Mesenchymal stem cell (in vitro differentiated cells and primary cell): ENCODE results near the gene SPATA3.
A peak's percentile ranks its signal among the peaks of the same experiment; 100 is the strongest.

Source experiments
- DNase-seq: peaks from one replicate; pipeline ENCODE4 v3.0.0-alpha.2; 2013
- H2AFZ ChIP-seq: one replicate; pipeline ENCODE4 v1.6.1; 2013; ENCODE audit warnings: low read depth, mild to moderate bottlenecking, control low read depth, inconsistent platforms, low read length, moderate library complexity
- H2AK5ac ChIP-seq: 2 replicates; pipeline ENCODE4 v1.6.1; 2013; ENCODE audit warnings: low read length, moderate library complexity, mild to moderate bottlenecking, inconsistent platforms; ENCODE audit not compliant: severe bottlenecking
- H2BK120ac ChIP-seq: one replicate; pipeline ENCODE4 v1.6.1; 2013; ENCODE audit warnings: low read depth, mild to moderate bottlenecking, inconsistent platforms, low read length, moderate library complexity
- H2BK12ac ChIP-seq, 2 experiments: one replicate each; pipeline ENCODE4 v1.6.1; 2013; ENCODE audit warnings: inconsistent platforms in 2 of 2, low read length in 2 of 2, mild to moderate bottlenecking in 2 of 2, moderate library complexity in 2 of 2, control low read depth in 1 of 2
- H2BK15ac ChIP-seq: one replicate; pipeline ENCODE4 v1.6.1; 2013; ENCODE audit warnings: mild to moderate bottlenecking, low read depth, inconsistent platforms; ENCODE audit not compliant: poor library complexity, severe bottlenecking
- H2BK5ac ChIP-seq: 2 replicates; pipeline ENCODE4 v1.6.1; 2013; ENCODE audit warnings: low read depth, mild to moderate bottlenecking, low read length, control low read depth, inconsistent platforms; ENCODE audit not compliant: poor library complexity, severe bottlenecking
- H3K14ac ChIP-seq, 2 experiments: one replicate each; pipeline ENCODE4 v1.6.1; 2013; ENCODE audit warnings: inconsistent platforms in 2 of 2, low read length in 2 of 2, control low read depth in 1 of 2, mild to moderate bottlenecking in 1 of 2, moderate library complexity in 1 of 2
- H3K18ac ChIP-seq, 2 experiments: one replicate each; pipeline ENCODE4 v1.6.1; 2013; ENCODE audit warnings: inconsistent platforms in 2 of 2, low read length in 2 of 2, control low read depth in 1 of 2, low read depth in 1 of 2, mild to moderate bottlenecking in 1 of 2
- H3K23ac ChIP-seq, 2 experiments: one replicate each; pipeline ENCODE4 v1.6.1; 2013; ENCODE audit warnings: inconsistent platforms in 2 of 2, low read length in 2 of 2, mild to moderate bottlenecking in 2 of 2, moderate library complexity in 2 of 2, control low read depth in 1 of 2
- H3K27ac ChIP-seq: 2 replicates; pipeline ENCODE4 v1.5.1; 2013; ENCODE audit warnings: mild to moderate bottlenecking, moderate library complexity, low read length, control low read depth, inconsistent platforms; ENCODE audit not compliant: poor library complexity, severe bottlenecking
- H3K27me3 ChIP-seq, 2 experiments: 2 replicates each; pipeline versions ENCODE4 v1.6.1 to v1.7.0; 2013; ENCODE audit warnings: low read length in 2 of 2, mild to moderate bottlenecking in 2 of 2, moderate library complexity in 2 of 2, control low read depth in 1 of 2, inconsistent platforms in 1 of 2; ENCODE audit not compliant: control insufficient read depth in 1 of 2, insufficient read depth in 1 of 2
- H3K36me3 ChIP-seq, 2 experiments: 2 replicates each; pipeline versions ENCODE4 v1.6.1 to v1.7.0; 2013; ENCODE audit warnings: low read length in 2 of 2, control low read depth in 1 of 2, inconsistent platforms in 1 of 2, low read depth in 1 of 2, mild to moderate bottlenecking in 1 of 2; ENCODE audit not compliant: insufficient read depth in 2 of 2, control insufficient read depth in 1 of 2
- H3K4ac ChIP-seq, 2 experiments: one replicate each; pipeline ENCODE4 v1.6.1; 2013; ENCODE audit warnings: inconsistent platforms in 2 of 2, low read length in 2 of 2, mild to moderate bottlenecking in 2 of 2, moderate library complexity in 2 of 2, control low read depth in 1 of 2, low read depth in 1 of 2
- H3K4me1 ChIP-seq: 2 replicates; pipeline ENCODE4 v1.6.1; 2013; ENCODE audit warnings: low read depth, low read length, control low read depth; ENCODE audit not compliant: control insufficient read depth, insufficient read depth
- H3K4me2 ChIP-seq: 2 replicates; pipeline ENCODE4 v1.6.1; 2013; ENCODE audit warnings: low read length, mild to moderate bottlenecking, inconsistent platforms; ENCODE audit not compliant: poor library complexity, severe bottlenecking
- H3K4me3 ChIP-seq, 2 experiments: 2 replicates each; pipeline versions ENCODE4 v1.5.1 to v1.7.0; 2013; ENCODE audit warnings: low read length in 2 of 2, mild to moderate bottlenecking in 2 of 2, control low read depth in 1 of 2, low read depth in 1 of 2; ENCODE audit not compliant: insufficient read depth in 1 of 2
- H3K79me1 ChIP-seq: replicated peaks from 2 replicates; pipeline ENCODE4 v1.6.1; 2013; ENCODE audit warnings: mild to moderate bottlenecking, control low read depth, low read length, inconsistent platforms; ENCODE audit not compliant: poor library complexity, severe bottlenecking
- H3K9ac ChIP-seq: 2 replicates; pipeline ENCODE4 v1.7.0; 2013; ENCODE audit warnings: mild to moderate bottlenecking, low read length, moderate library complexity
- H3K9me3 ChIP-seq: 2 replicates; pipeline ENCODE4 v1.7.0; 2013; ENCODE audit warnings: mild to moderate bottlenecking, low read length; ENCODE audit not compliant: control insufficient read depth
- H4K8ac ChIP-seq: one replicate; pipeline ENCODE4 v1.6.1; 2013; ENCODE audit warnings: inconsistent platforms, mild to moderate bottlenecking, low read length, moderate library complexity
- H4K91ac ChIP-seq: one replicate; pipeline ENCODE4 v1.6.1; 2013; ENCODE audit warnings: mild to moderate bottlenecking, low read length, inconsistent platforms
- WGBS: methylation state at CpG from one replicate; pipeline ENCODE4 v1.1.7; 2013; ENCODE audit warnings: mixed read lengths; 5-methylcytosine and 5-hydroxymethylcytosine counted together

Gene SPATA3

GRCh38 chr2:230976671-230977171, 19.2 kb upstream of the SPATA3 start:
- Histone ChIP-seq H2BK15ac (no peak overlapping the region), H4K91ac (no peak overlapping the region), H3K23ac (no peak overlapping the region), H3K4me2 (no peak overlapping the region), H3K9me3 (no peaks in the 10 kb centered on the region), H2BK12ac (no peak overlapping the region), H2AFZ (no peak overlapping the region), H3K27me3 (peaks cover 4 to 27% of the 10 kb centered on the region in 2 experiments), H3K36me3 (no peaks in the 10 kb centered on the region), H3K9ac (no peak overlapping the region), H2BK5ac (no peak overlapping the region), H3K14ac (no peak overlapping the region), H2AK5ac (no peak overlapping the region), H3K79me1 (no peaks in the 10 kb centered on the region), H3K4me1 (peaks cover 6% of the 10 kb centered on the region), H3K18ac (no peak overlapping the region), H4K8ac (no peak overlapping the region), H3K4ac (no peak overlapping the region), H3K27ac (no peak overlapping the region), H3K4me3 (no peak overlapping the region), H2BK120ac (no peak overlapping the region)
- WGBS: 80% methylated on average over 6 of the region's 6 CpGs
- no peak for DNase-seq

GRCh38 chr2:230980468-230980867, 15.5 kb upstream of the SPATA3 start:
- Histone ChIP-seq H3K79me1 (no peaks in the 10 kb centered on the region), H2BK15ac (no peak overlapping the region), H4K8ac (no peak overlapping the region), H2BK120ac (no peak overlapping the region), H3K9ac (no peak overlapping the region), H2BK5ac (no peak overlapping the region), H3K27ac (no peak overlapping the region), H3K4me2 (no peak overlapping the region), H3K9me3 (no peaks in the 10 kb centered on the region), H3K18ac (no peak overlapping the region), H3K23ac (no peak overlapping the region), H3K14ac (no peak overlapping the region), H3K4me1 (peaks cover 2% of the 10 kb centered on the region), H3K4me3 (no peak overlapping the region), H3K4ac (no peak overlapping the region), H2AFZ (no peak overlapping the region), H3K36me3 (no peaks in the 10 kb centered on the region), H2AK5ac (no peak overlapping the region), H3K27me3 (peaks cover 4 to 34% of the 10 kb centered on the region in 2 experiments), H2BK12ac (no peak overlapping the region), H4K91ac (no peak overlapping the region)
- WGBS: 79% methylated on average over 1 of the region's 1 CpG
- no peak for DNase-seq

GRCh38 chr2:230981704-230982103, 14.2 kb upstream of the SPATA3 start:
- H3K4me2 ChIP-seq: no peak overlapping the region
- H2BK5ac ChIP-seq: no peak overlapping the region
- peak overlapping the region in 1 of 2 experiments; percentile 6 for H3K18ac ChIP-seq
- no peak overlapping the region for H4K8ac ChIP-seq
- H3K4ac ChIP-seq: no peak overlapping the region
- H2BK15ac ChIP-seq: no peak overlapping the region
- H3K9me3 ChIP-seq: no peaks in the 10 kb centered on the region
- no peaks in the 10 kb centered on the region for H3K79me1 ChIP-seq
- DNase-seq: no peak
- H2AK5ac ChIP-seq: no peak overlapping the region
- no peak overlapping the region for H3K27ac ChIP-seq
- H2BK120ac ChIP-seq: no peak overlapping the region
- no peaks in the 10 kb centered on the region for H3K36me3 ChIP-seq
- no peak overlapping the region for H3K14ac ChIP-seq
- H4K91ac ChIP-seq: no peak overlapping the region
- peaks cover 2 to 42% of the 10 kb centered on the region in 2 experiments for H3K27me3 ChIP-seq
- 79% methylated on average over 8 of the region's 8 CpGs for WGBS
- no peak overlapping the region for H2BK12ac ChIP-seq
- H3K23ac ChIP-seq: no peak overlapping the region
- H3K4me1 ChIP-seq: peaks cover under 1% of the 10 kb centered on the region
- no peak overlapping the region for H3K4me3 ChIP-seq
- no peak overlapping the region for H3K9ac ChIP-seq
- no peak overlapping the region for H2AFZ ChIP-seq

- Histone ChIP-seq H3K4me3 (no peak overlapping the region), H3K4ac (no peak overlapping the region), H3K23ac (no peak overlapping the region), H2AK5ac (no peak overlapping the region), H3K27me3 (peaks cover 0 to 42% of the 10 kb centered on the region in 2 experiments), H4K91ac (no peak overlapping the region), H3K9ac (no peak overlapping the region), H3K4me2 (no peak overlapping the region), H3K27ac (no peak overlapping the region), H2BK15ac (no peak overlapping the region), H2BK12ac (no peak overlapping the region), H2BK5ac (no peak overlapping the region), H2BK120ac (no peak overlapping the region), H2AFZ (no peak overlapping the region), H3K79me1 (no peaks in the 10 kb centered on the region), H3K9me3 (no peaks in the 10 kb centered on the region), H3K36me3 (no peaks in the 10 kb centered on the region), H4K8ac (no peak overlapping the region), H3K4me1 (peaks cover 4% of the 10 kb centered on the region), H3K18ac (peak overlapping the region in 1 of 2 experiments; percentile 6), H3K14ac (no peak overlapping the region)
- 95% methylated on average over 4 of the region's 5 CpGs for WGBS
- no peak for DNase-seq
Observed at GRCh38 chr2:230982126-230982525, 13.8 kb upstream of the SPATA3 start.
